Fibroblast of skin of scalp (primary cell): ENCODE results near the gene LPIN1.
A peak's percentile ranks its signal among the peaks of the same experiment; 100 is the strongest.

Experiments
- DNase-seq: peaks from one replicate; pipeline ENCODE4 v3.0.0-alpha.2; 2013

The LPIN1 gene

DNA sequence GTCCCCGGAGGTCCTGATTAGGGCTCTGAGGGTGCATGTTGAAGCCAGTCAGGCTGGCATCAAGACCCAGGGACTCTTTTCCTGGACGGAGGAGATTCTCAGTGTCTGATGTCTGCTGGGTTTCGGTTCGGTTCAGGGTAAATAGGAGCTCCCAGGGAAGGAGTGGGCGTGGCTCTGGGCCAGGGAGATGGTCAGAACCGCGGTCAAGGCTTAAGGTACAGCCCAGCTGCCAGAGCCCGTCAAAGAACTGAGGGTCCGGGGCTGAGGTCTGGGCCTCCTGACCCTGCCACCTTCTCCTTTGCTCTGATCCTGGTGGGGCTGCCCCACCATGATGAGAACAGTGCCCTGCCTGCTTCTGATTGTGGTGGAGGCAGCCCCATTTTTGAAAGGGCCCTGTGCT is 39.8 kb downstream of the LPIN1 start:
- DNase-seq: no peak

DNA sequence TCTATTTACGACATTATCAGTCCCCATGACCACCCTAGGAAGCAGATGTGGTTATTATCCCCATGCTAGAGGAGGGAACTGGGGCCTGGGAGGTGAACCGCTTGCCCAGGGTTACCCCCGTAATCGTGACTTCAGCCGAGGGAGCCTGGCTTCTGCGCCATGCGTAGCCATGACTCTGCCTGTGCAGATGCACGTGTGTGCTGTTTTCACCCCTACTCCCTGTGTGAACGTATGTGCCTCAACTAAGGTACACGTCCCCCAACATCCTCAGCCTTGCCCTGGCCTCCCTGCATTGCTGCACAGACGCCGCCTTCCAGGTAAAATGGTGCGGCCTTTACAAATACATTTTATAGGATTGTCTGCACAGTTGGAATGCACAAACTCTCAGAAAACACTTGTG is 40.2 kb downstream of the LPIN1 start:
- DNase-seq: no peak

GRCh38 chr2:11787991-11788390 is 41.6 kb downstream of the LPIN1 start:
- no peak for DNase-seq

GRCh38 chr2:11788461-11789124 is 42.2 kb downstream of the LPIN1 start:
- no peak for DNase-seq

DNA sequence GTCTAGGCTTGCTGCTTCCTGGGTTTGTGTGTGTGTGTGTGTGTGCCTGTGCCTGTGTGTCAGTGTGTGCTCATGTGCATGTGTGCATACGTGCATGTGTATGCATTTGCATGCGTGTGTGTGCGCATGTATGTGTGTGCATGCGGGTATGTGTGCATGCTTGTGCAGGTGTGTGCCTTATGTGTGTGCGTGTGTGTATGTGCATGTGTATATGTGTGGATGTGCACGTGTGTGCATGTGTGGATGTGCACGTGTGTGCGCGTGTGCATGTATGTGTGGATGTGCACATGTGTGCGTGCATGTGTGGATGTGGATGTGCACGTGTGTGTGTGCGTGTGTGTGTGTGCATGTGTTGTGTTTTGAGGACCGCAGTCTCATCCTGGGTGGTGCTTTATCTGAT is 42.8 kb downstream of the LPIN1 start:
- DNase-seq: no peak

DNA sequence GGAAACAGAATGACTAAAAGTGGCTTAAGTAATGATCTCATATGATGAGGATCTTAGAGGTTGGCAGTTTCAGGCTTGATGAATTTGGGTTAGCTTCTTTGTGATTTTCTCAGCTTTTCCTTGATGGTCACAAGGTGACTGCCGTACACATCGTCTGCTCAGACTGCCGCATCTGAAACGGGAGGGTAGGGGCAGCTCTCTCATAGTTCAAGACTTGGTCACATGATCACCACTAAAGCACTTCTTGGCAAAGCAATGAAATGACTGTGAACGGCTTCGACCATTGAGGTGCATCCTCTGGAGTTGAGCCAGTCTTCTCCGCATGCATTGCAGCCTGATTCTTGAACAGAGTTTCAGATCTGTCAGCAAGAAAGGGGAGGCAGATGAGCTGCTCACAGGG is 43.8 kb downstream of the LPIN1 start:
- DNase-seq: no peak

- DNase-seq: no peak
These were observed 49.2 kb downstream of the LPIN1 start for GRCh38 chr2:11795590-11795989.

GRCh38 chr2:11796190-11797171 is 50.0 kb downstream of the LPIN1 start:
- peak; percentile 88 for DNase-seq

GRCh38 chr2:11797846-11798245 is 51.4 kb downstream of the LPIN1 start:
- no peak for DNase-seq

GRCh38 chr2:11798701-11799435 is 52.4 kb downstream of the LPIN1 start:
- no peak for DNase-seq

GRCh38 chr2:11799826-11800225 is 53.4 kb downstream of the LPIN1 start:
- DNase-seq: no peak

DNA sequence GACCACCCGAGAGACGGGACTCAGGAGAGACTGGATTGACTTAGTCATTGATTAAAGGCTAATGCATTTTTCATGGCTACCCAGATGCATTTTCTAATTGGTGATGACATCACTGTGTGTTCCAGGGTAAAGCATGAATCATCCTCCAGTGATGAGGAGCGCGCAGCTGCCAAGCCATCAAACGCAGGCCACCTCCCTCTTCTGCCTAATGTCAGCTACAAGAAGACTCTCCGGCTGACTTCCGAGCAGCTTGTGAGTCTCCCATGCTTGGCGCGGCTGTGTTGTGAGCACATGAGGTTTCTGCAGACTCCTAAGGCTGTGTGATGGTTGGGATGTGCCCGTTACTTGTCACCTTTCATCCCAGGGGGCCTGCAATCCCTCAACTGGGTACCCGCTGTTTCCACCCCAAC is 56.4 kb downstream of the LPIN1 start:
- no peak for DNase-seq

GRCh38 chr2:11805024-11805423 is 58.6 kb downstream of the LPIN1 start:
- DNase-seq: no peak

GRCh38 chr2:11805920-11806319 is 59.5 kb downstream of the LPIN1 start:
- no peak for DNase-seq

GRCh38 chr2:11807156-11808015 is 61.0 kb downstream of the LPIN1 start:
- no peak for DNase-seq

DNA sequence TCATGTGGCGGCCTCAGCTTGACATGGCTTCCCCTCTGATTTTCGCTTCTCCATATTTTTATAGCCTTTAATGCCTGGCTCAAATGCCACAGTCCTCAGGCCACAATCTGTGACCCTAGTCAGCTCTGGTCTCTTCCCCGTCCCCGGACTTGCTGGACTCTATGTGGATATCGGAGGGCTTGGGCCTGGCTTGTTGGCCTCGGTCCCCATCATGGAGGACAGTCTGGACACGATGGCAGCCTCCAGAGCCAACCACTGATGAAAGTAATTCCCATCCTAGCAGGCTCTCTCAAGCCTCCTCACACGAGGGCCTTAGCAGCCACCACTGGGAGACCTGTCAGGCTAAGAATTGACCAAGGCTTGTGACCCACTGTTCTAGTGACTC is 61.6 kb downstream of the LPIN1 start:
- DNase-seq: no peak

GRCh38 chr2:11809586-11810236 is 63.3 kb downstream of the LPIN1 start:
- no peak for DNase-seq

- no peak for DNase-seq
These were observed 64.0 kb downstream of the LPIN1 start for GRCh38 chr2:11810237-11810977.

GRCh38 chr2:11811036-11811654 is 64.7 kb downstream of the LPIN1 start:
- DNase-seq: no peak

- DNase-seq: no peak
These were observed 66.2 kb downstream of the LPIN1 start for GRCh38 chr2:11812466-11813248.
